ENCODE measurements around the gene EZH2.
A peak's percentile ranks its signal among the peaks of the same experiment; 100 is the strongest.

The EZH2 gene

GRCh38 chr7:148898845-148899484, 14.9 kb upstream of the EZH2 start:
- DNase-seq, result no peak

DNA sequence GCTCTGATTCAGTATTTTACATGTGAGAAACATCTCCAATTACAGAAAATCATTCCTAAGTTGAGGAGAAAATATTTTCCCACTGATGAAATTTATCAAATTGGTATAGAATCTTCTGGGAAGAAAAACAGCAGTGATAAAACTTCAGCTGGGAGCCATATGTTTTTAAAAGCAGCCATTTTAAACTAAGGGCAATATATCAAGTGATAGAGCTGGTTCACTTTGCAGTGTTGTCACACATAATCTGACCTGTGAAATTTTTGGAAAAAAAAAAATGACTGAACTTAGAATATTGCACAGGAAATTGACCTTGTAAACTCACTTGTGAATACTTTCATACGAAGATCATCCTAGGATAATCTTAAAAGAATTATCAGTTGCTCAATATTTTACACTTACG, 10.5 kb upstream of the EZH2 start:
- no peak for DNase-seq

DNA sequence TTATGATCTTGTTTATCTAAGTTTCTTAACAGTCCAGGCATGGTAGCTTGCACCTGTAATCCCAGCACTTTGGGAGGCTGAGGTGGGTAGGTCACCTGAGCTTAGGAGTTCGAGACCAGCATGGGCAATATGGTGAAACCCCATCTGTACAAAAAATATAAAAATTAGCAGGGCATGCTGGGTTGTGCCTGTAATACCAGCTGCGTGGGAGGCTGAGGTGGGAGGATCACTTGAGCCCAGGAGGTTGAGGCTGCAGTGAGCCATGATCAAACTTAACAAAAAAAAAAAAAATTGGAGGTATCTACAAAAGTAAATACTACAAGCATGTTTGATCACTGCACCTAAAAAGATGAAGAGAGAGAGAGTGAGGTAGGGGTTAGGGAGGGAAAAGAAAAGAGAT, 9.0 kb upstream of the EZH2 start:
- DNase-seq, result no peak

GRCh38 chr7:148888300-148888699, 4.2 kb upstream of the EZH2 start:
- no peak for DNase-seq

- no peak for DNase-seq
Observed at GRCh38 chr7:148886844-148887243, 2.8 kb upstream of the EZH2 start.

GRCh38 chr7:148884299-148885022, 370 bp upstream of the EZH2 start:
- peak; percentile 75 for DNase-seq

- no peak for DNase-seq
Observed at GRCh38 chr7:148883266-148884048, 634 bp downstream of the EZH2 start.

DNA sequence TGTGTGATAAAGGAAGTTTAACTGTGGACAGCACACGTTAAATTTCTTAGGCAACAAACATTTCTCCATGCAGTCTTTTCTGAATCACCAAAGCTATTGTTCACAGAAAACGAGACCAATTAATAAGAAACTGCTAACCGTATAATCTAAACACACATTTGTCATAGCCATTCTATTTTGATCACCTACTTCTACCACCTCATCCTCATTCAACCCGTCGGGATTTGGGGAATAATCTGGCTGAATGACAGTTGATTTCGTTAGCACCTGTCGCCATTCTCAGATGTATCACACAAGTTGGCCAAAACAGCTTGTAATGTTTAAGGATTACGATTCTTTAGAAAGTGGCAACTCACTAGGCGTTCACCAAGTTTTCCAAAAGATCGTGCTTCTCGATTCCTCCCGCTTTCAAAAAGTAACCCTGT, 1.2 kb downstream of the EZH2 start:
- DNase-seq, result no peak

DNA sequence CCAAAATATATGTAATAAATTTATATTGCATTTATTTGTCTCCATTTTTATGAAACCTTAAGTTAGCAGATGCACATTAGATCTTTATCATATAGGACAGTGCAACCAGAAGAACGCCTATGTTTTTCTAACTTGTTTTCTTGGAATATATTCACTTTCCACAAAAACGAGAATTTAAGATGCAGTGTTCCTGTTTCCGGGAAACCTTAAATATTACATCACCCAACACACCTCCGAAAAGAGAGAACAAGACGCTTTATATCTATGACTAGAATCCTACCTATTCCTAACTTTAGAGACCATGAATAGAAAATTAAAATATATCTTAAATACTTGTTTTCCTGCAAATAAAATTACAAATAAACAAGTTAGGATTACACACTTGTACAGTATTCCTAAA, 1.9 kb downstream of the EZH2 start:
- no peak for DNase-seq

DNA sequence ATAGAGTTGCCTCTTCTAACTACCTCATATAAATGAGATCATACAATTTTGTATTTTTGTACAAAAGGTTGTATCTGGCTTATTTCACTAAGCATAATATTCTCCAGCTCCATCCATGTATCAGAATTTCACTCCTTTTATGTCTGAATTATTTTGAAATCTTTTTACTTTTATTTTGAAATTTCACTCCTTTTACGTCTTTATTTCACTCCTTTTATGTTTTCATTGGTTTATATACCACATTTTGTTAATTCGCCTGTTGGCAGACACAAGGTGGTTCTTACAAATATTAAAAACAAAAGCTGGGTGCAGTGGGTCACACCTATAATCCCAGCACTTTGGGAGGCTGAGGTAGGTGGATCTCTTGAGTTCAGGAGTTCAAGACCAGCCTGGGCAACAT, 5.8 kb downstream of the EZH2 start:
- no peak for DNase-seq

- no peak for DNase-seq
Observed at GRCh38 chr7:148877517-148877916, 6.6 kb downstream of the EZH2 start.

DNA sequence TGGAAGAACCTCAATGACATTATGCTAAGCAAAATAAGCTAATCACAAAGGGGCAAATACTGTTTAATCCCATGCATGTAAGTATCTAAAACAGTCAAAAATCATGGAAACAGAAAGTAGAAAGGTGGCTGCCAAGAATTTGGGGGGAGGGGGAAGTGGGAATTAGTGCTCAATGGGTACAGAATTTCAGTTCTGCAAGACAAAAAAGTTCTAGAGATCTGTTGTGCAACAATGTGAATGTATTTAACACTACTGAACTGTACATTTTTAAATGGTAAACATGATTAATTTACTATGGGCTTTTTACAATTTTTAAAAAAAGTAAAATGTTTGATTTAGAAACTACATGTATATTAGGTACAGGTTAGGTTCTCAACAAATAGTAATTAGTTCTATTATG, 11.9 kb downstream of the EZH2 start:
- no peak for DNase-seq

GRCh38 chr7:148871551-148871950, 12.5 kb downstream of the EZH2 start:
- DNase-seq, result no peak

DNA sequence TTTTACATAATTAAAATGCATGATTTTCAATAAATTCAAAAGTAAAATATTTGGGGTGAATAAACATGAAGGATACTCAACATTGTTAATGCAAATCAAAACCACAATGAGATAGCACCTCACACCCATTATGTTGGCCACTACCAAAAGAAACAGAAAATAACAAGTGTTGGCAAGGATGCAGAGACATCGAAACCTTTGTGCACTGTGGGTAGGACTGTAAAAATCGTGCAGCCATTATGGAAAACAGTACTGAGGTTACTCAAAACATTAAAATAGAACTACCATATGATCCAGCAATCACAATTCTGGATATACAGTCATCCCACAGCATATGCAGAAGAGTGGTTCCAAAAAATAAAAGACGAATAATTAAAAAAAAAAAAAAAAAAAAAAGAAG, 13.1 kb downstream of the EZH2 start:
- no peak for DNase-seq

- DNase-seq, result no peak
Observed at GRCh38 chr7:148868378-148868674, 15.8 kb downstream of the EZH2 start.

DNA sequence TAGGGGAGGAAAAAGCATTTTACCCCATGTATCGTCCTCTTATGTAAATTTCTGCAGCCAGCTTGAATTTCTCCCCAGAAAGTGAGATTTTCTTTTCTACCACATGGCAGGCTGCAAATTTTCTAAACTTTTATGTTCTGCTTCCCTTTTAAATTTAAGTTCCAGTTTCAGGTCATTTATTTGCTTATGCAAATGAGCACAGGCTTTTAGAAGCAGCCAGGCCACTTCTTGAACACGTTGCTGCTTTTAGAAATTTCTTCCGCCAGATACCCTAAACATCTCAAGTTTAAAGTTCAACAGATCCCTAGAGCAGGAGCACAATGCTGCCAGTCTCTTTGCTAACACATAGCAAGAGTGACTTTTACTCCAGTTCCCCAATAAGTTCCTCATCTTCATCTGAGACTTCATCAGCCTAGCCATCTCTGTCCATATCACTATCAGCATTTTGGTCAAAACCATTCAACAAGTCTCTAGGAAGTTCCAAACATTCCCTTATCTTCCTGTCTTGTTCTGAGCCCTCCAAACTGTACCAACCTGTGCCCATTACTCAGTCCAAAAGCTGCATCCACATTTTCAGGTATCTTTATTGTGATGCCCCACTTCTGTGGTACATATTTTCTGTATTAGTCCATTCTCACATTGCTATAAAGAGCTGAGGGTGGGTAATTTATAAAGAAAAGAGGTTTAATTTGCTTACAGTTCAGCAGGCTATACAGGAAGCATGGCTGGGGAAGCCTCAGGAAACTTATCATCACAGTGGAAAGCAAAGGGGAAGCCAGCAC, 16.3 kb downstream of the EZH2 start:
- no peak for DNase-seq

DNA sequence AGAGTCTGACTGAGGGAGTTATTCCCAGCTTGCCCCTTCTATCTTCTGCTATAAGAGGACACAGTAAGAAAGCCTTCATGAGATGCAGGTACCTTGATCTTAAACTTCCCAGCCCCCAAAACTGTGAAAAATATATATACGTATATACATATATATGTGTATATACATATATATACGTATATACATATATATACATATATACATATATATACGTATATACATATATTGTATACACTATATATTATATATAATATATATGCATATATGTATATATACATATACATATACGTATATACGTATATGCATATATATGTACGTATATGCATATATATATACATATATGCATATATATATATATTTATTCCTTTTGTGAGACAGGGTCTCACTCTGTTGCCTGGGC, 17.7 kb downstream of the EZH2 start:
- DNase-seq, result no peak

DNA sequence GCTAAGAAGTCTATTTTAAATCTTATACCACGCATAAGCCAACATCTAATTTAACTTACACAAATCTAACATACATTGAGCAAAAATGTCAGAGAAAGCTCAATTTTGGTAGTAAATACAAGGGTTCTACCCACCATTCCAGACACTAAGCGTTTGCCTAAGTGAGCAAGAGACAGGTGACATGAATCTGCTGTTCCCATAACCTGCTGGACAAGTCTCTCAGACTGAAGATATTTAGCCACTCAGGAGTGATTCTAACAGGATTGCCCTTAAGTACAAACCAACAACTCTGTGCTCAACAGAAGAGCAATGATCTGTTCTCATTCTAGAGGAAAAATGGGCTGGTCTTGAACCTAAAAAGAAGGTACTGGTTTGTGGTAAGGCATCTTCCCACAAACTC, 18.8 kb downstream of the EZH2 start:
- DNase-seq, result no peak

- DNase-seq, result no peak
Observed at GRCh38 chr7:148863324-148863723, 20.8 kb downstream of the EZH2 start.

DNA sequence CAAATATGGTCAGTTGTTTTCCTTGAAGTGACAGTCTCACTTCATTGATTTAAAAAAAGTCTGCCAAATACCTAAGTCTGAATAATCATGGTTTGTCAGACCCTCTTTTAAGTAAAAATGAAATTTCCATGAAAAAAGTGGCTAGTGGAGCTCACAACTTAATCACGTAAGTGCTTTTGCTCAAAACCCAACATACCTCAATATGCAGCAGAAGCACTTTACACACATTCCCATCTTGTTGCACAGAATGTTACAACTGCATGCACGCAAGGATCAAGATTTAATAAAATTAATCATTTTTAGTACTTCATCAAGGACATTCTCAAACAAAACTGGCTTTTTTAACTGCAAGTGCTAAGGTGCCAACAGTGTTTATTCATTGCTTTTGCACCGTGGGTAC, 21.6 kb downstream of the EZH2 start:
- no peak for DNase-seq

DNA sequence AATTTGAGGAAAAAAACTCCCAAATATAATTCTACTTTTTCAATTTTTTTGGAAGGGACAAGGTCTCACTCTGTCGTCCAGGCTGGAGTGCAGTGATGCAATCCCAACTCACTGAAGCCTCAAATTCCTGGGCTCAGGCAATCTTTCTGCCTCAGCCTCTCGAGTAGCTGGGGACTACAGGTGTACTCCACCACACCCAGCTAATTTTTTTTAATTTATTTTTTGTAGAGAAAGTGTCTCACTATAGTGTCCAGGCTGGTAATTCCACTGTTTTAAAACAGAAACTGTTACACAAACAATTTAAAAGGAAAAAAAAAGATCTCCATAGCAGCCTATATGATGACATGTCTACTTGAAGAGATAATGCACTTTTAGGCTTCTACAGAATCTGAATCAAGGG, 25.6 kb downstream of the EZH2 start:
- no peak for DNase-seq

DNA sequence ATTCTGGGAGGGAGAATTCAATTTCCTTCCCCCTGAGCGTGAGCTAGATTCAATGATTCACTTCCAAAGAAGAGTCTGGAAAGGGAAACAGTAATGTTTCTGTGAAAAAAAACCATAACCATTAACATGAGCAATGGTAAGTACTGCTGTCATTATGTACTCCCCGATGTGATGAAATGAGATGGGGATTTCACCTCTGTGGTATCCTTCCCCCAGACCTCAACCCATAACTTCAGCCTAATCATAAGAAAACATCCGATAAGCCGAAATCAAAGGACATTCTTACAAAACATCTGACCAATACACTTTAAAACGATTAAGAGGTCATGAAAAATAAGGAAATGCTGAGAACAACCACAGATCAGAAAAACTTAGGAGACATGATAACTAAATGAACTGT, 27.2 kb downstream of the EZH2 start:
- DNase-seq, result no peak

DNA sequence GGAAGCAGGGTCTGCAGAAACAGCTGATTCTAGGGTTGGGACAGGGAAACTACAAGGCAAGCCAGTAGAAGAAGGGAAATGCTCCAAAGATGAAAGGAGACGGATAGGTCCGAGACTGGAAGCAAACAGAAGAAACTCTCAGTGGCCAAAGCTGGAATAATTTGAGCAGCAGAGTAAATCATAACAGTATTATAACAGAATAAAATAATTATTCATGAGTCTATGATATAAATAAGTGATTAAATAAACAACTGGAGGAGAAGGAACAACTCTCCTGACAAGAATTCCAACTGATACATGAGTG, 27.6 kb downstream of the EZH2 start:
- no peak for DNase-seq

DNA sequence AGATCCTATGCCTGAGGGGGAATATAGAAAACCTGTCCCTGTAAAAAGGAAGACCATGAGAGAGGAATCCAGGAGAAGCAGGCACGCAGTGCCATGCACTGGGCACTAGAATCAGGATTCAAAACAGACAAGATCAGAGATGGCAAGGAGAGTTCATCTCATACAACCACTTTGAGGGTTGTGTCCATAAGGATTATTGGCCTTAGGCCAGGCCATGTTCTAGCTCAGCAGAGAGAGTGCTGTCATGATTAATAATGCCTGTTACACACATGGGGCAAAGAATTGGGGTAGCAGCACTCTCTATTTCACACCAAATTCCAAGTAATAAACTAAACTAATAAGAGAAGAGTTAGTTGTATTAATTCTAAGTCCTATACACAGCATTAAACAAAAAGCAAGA, 29.1 kb downstream of the EZH2 start:
- no peak for DNase-seq
